Measurements from ENCODE around the gene ADCY1.

ADCY1 gene

GRCh38 chr7:45709168-45710042 lies 135.2 kb downstream of the ADCY1 start:
- H2AFZ ChIP-seq (ENCODE audit: low read depth, low read length) = no peak overlapping the region
- no peak for TF ChIP-seq EZH2phosphoT487 (IDR thresholded peaks at IDR 0.05; ENCODE audit: low read depth)
- TF ChIP-seq CTCF (IDR thresholded peaks at IDR 0.05; ENCODE audit: low read depth, low read length) = no peak
- no peaks in the 10 kb centered on the region for H3K36me3 ChIP-seq (replicated peaks; ENCODE audit: low read depth, low read length)
- no peaks in the 10 kb centered on the region for H3K27me3 ChIP-seq (ENCODE audit: low read depth, low read length)
- H3K27ac ChIP-seq (ENCODE audit: low read length) = no peak overlapping the region
- no peak overlapping the region for H3K4me2 ChIP-seq (ENCODE audit: low read length)
- no peak overlapping the region for H3K4me3 ChIP-seq (ENCODE audit: low read length)
- no peaks in the 10 kb centered on the region for H4K20me1 ChIP-seq (ENCODE audit: insufficient read depth, low read length)
- H3K9ac ChIP-seq (ENCODE audit: low read length) = no peak overlapping the region
- H3K4me1 ChIP-seq (ENCODE audit: low read length) = no peaks in the 10 kb centered on the region
- H3K79me2 ChIP-seq (ENCODE audit: low read length) = no peaks in the 10 kb centered on the region
- no peaks in the 10 kb centered on the region for H3K9me3 ChIP-seq (ENCODE audit: insufficient read depth, low read length)

GRCh38 chr7:45710271-45711160 lies 136.3 kb downstream of the ADCY1 start:
- H3K4me1 ChIP-seq (ENCODE audit: low read length) = no peaks in the 10 kb centered on the region
- H4K20me1 ChIP-seq (ENCODE audit: insufficient read depth, low read length) = no peaks in the 10 kb centered on the region
- no peak overlapping the region for H3K4me3 ChIP-seq (ENCODE audit: low read length)
- H2AFZ ChIP-seq (ENCODE audit: low read depth, low read length) = no peak overlapping the region
- H3K4me2 ChIP-seq (ENCODE audit: low read length) = no peak overlapping the region
- no peak overlapping the region for H3K9ac ChIP-seq (ENCODE audit: low read length)
- TF ChIP-seq EZH2phosphoT487 (IDR thresholded peaks at IDR 0.05; ENCODE audit: low read depth) (no peak), CTCF (IDR thresholded peaks at IDR 0.05; ENCODE audit: low read depth, low read length) (no peak)
- no peaks in the 10 kb centered on the region for H3K9me3 ChIP-seq (ENCODE audit: insufficient read depth, low read length)
- no peaks in the 10 kb centered on the region for H3K27me3 ChIP-seq (ENCODE audit: low read depth, low read length)
- no peak overlapping the region for H3K27ac ChIP-seq (ENCODE audit: low read length)
- no peaks in the 10 kb centered on the region for H3K36me3 ChIP-seq (replicated peaks; ENCODE audit: low read depth, low read length)
- H3K79me2 ChIP-seq (ENCODE audit: low read length) = no peaks in the 10 kb centered on the region

- Histone ChIP-seq H3K4me3 (ENCODE audit: low read length) (no peak overlapping the region), H3K27ac (ENCODE audit: low read length) (no peak overlapping the region), H3K4me2 (ENCODE audit: low read length) (no peak overlapping the region), H3K4me1 (ENCODE audit: low read length) (no peaks in the 10 kb centered on the region), H3K79me2 (ENCODE audit: low read length) (no peaks in the 10 kb centered on the region), H3K9me3 (ENCODE audit: insufficient read depth, low read length) (no peaks in the 10 kb centered on the region), H3K36me3 (replicated peaks; ENCODE audit: low read depth, low read length) (no peaks in the 10 kb centered on the region), H4K20me1 (ENCODE audit: insufficient read depth, low read length) (no peaks in the 10 kb centered on the region), H3K27me3 (ENCODE audit: low read depth, low read length) (no peaks in the 10 kb centered on the region), H3K9ac (ENCODE audit: low read length) (no peak overlapping the region), H2AFZ (ENCODE audit: low read depth, low read length) (no peak overlapping the region)
- no peak for TF ChIP-seq CTCF (IDR thresholded peaks at IDR 0.05; ENCODE audit: low read depth, low read length)
- TF ChIP-seq EZH2phosphoT487 (IDR thresholded peaks at IDR 0.05; ENCODE audit: low read depth) = no peak
Measured at GRCh38 chr7:45711161-45711490, 137.0 kb downstream of the ADCY1 start.

GRCh38 chr7:45712057-45712689 lies 138.0 kb downstream of the ADCY1 start:
- Histone ChIP-seq H3K4me2 (ENCODE audit: low read length) (no peak overlapping the region), H3K4me3 (ENCODE audit: low read length) (no peak overlapping the region), H2AFZ (ENCODE audit: low read depth, low read length) (no peak overlapping the region), H3K36me3 (replicated peaks; ENCODE audit: low read depth, low read length) (no peaks in the 10 kb centered on the region), H3K9me3 (ENCODE audit: insufficient read depth, low read length) (no peaks in the 10 kb centered on the region), H3K4me1 (ENCODE audit: low read length) (no peaks in the 10 kb centered on the region), H3K27me3 (ENCODE audit: low read depth, low read length) (no peaks in the 10 kb centered on the region), H3K9ac (ENCODE audit: low read length) (no peak overlapping the region), H4K20me1 (ENCODE audit: insufficient read depth, low read length) (no peaks in the 10 kb centered on the region), H3K27ac (ENCODE audit: low read length) (no peak overlapping the region), H3K79me2 (ENCODE audit: low read length) (no peaks in the 10 kb centered on the region)
- TF ChIP-seq CTCF (IDR thresholded peaks at IDR 0.05; ENCODE audit: low read depth, low read length) (no peak), EZH2phosphoT487 (IDR thresholded peaks at IDR 0.05; ENCODE audit: low read depth) (no peak)

All from OCI-LY3 (cell line).